NK-92 (cell line): ENCODE data around the gene METTL25.

Experiments
- DNase-seq: peaks from one replicate; lab custom pipeline; 2025; ENCODE audit not compliant: unreplicated experiment; lab: John Stamatoyannopoulos, UW

The METTL25 gene

GRCh38 chr12:82461836-82462235 lies 103.5 kb downstream of the METTL25 start:
- no peak for DNase-seq

GRCh38 chr12:82468563-82468962 lies 110.2 kb downstream of the METTL25 start:
- no peak for DNase-seq

GRCh38 chr12:82470906-82471512 lies 112.7 kb downstream of the METTL25 start:
- no peak for DNase-seq

- DNase-seq = no peak
Measured at GRCh38 chr12:82473111-82473754, 114.9 kb downstream of the METTL25 start.

GRCh38 chr12:82474181-82474797 lies 116.0 kb downstream of the METTL25 start:
- no peak for DNase-seq

GRCh38 chr12:82474798-82475184 lies 116.5 kb downstream of the METTL25 start:
- DNase-seq = no peak

- no peak for DNase-seq
Measured at GRCh38 chr12:82475211-82475610, 116.9 kb downstream of the METTL25 start.

GRCh38 chr12:82476511-82476910 lies 118.2 kb downstream of the METTL25 start:
- DNase-seq = no peak

GRCh38 chr12:82479511-82479910 lies 121.2 kb downstream of the METTL25 start:
- DNase-seq = no peak

GRCh38 chr12:82480606-82481005 lies 122.3 kb downstream of the METTL25 start:
- DNase-seq = no peak

- DNase-seq = no peak
Measured at GRCh38 chr12:82481954-82482353, 123.6 kb downstream of the METTL25 start.

- DNase-seq = no peak
Measured at GRCh38 chr12:82486524-82487235, 128.4 kb downstream of the METTL25 start.

- DNase-seq = no peak
Measured at GRCh38 chr12:82504409-82504808, 146.1 kb downstream of the METTL25 start.

GRCh38 chr12:82505150-82505549 lies 146.8 kb downstream of the METTL25 start:
- no peak for DNase-seq

- DNase-seq = no peak
Measured at GRCh38 chr12:82507686-82508085, 149.4 kb downstream of the METTL25 start.

GRCh38 chr12:82510386-82510785 lies 152.1 kb downstream of the METTL25 start:
- DNase-seq = no peak

GRCh38 chr12:82514880-82515279 lies 156.6 kb downstream of the METTL25 start:
- no peak for DNase-seq

- DNase-seq = no peak
Measured at GRCh38 chr12:82515652-82516051, 157.3 kb downstream of the METTL25 start.

- no peak for DNase-seq
Measured at GRCh38 chr12:82517027-82517426, 158.7 kb downstream of the METTL25 start.

GRCh38 chr12:82517808-82518207 lies 159.5 kb downstream of the METTL25 start:
- no peak for DNase-seq

- no peak for DNase-seq
Measured at GRCh38 chr12:82519510-82519909, 161.2 kb downstream of the METTL25 start.

GRCh38 chr12:82522285-82522684 lies 164.0 kb downstream of the METTL25 start:
- DNase-seq = no peak
